Liver (tissue), 3 donors: ENCODE measurements around the gene DPT.

Experiments
- ATF3 ChIP-seq: IDR thresholded peaks from 2 replicates; pipeline ENCODE4 v1.6.1; 2016; ENCODE audit warnings: antibody characterized with exemption
- CTCF ChIP-seq: fragments of 150-350 bp; IDR thresholded peaks from 2 replicates; pipeline ENCODE4 v1.5.1; 2017; ENCODE audit warnings: improper control_type of control experiment, low read depth, low read length; ENCODE audit not compliant: missing input control
- EGR1 ChIP-seq, 2 donors: IDR thresholded peaks; 2 replicates each; pipeline ENCODE4 v1.6.1; 2016 to 2018; ENCODE audit warnings: antibody characterized with exemption in 2 of 2, low read depth in 2 of 2
- FOXA1 ChIP-seq: IDR thresholded peaks from 2 replicates; pipeline ENCODE4 v1.6.1; 2016; ENCODE audit warnings: antibody characterized with exemption
- HNF4G ChIP-seq: IDR thresholded peaks from 2 replicates; pipeline ENCODE4 v1.6.1; 2016; ENCODE audit warnings: antibody characterized with exemption
- JUND ChIP-seq, 2 donors: IDR thresholded peaks; 2 replicates each; pipeline ENCODE4 v1.6.1; 2016; ENCODE audit warnings: antibody characterized with exemption in 2 of 2
- MAX ChIP-seq: IDR thresholded peaks from 2 replicates; pipeline ENCODE4 v1.6.1; 2016; ENCODE audit warnings: antibody characterized with exemption
- RAD21 ChIP-seq, 2 donors: IDR thresholded peaks; 2 replicates each; pipeline ENCODE4 v1.6.1; 2016; ENCODE audit warnings: antibody characterized with exemption in 2 of 2, mild to moderate bottlenecking in 2 of 2
- REST ChIP-seq: IDR thresholded peaks from 2 replicates; pipeline ENCODE4 v1.6.1; 2016; ENCODE audit warnings: antibody characterized with exemption, mild to moderate bottlenecking
- SP1 ChIP-seq: IDR thresholded peaks from 2 replicates; pipeline ENCODE4 v1.6.1; 2018; ENCODE audit warnings: antibody characterized with exemption, mild to moderate bottlenecking
- TAF1 ChIP-seq: conservative IDR thresholded peaks from 2 replicates; pipeline ENCODE4 v1.6.1; 2016; ENCODE audit warnings: antibody characterized with exemption, mild to moderate bottlenecking
- ZBTB33 ChIP-seq: IDR thresholded peaks from 2 replicates; pipeline ENCODE4 v1.6.1; 2016; ENCODE audit warnings: antibody characterized with exemption
- donor health status: healthy.
- donor health status: healthy.

GRCh38 chr1:168772428-168773060 is 43.5 kb upstream of the DPT start:
- TF ChIP-seq FOXA1 (no peak), CTCF (no peak), TAF1 (no peak), RAD21 (IDR thresholded peaks at IDR 0.05) (peak; percentile 58 to 60), JUND (IDR thresholded peaks at IDR 0.05) (peak in 1 of 2 donors; percentile 67), EGR1 (IDR thresholded peaks at IDR 0.05; ENCODE audit: low read depth in 2 of 2) (peak in 1 of 2 donors; percentile 43), HNF4G (peak; percentile 19), ATF3 (no peak), REST (peak; percentile 67), SP1 (peak; percentile 68), MAX (peak; percentile 83), ZBTB33 (peak; percentile 33)
